Calu3 (cell line): ENCODE measurements around the gene UGT1A7. TPM values are rescaled to one million over a fixed set of nuclear protein-coding genes. Genes with fewer than 3 reads are reported as not detected.

Source experiments
- BruUV-seq: library from RNA; stranded (reverse); fragments of 400-500 nt; replicated peaks from 2 replicates; lab custom pipeline; 2021; lab: Mats Ljungman, UMichigan
- CTCF ChIA-PET: fragments of 300-600 bp; sonication (Branson Sonifier 250); formaldehyde crosslinking; loops from one replicate; lab custom pipeline; 2022; ENCODE audit warnings: antibody characterized with exemption; lab: Charles Lee
- DNase-seq: peaks from one replicate; pipeline ENCODE4 v3.0.0; 2022
- H3K27ac Mint-ChIP-seq: one replicate; pipeline ENCODE4 v1.8.0; 2022; ENCODE audit warnings: mixed read lengths; ENCODE audit not compliant: unreplicated experiment
- H3K27me3 Mint-ChIP-seq: one replicate; pipeline ENCODE4 v1.8.0; 2022; ENCODE audit warnings: mixed read lengths; ENCODE audit not compliant: unreplicated experiment
- H3K36me3 Mint-ChIP-seq: one replicate; pipeline ENCODE4 v1.8.0; 2022; ENCODE audit warnings: mild to moderate bottlenecking, moderate library complexity, mixed read lengths; ENCODE audit not compliant: insufficient read depth, unreplicated experiment
- H3K4me1 Mint-ChIP-seq: one replicate; pipeline ENCODE4 v1.8.0; 2022; ENCODE audit warnings: mild to moderate bottlenecking, low read depth, mixed read lengths; ENCODE audit not compliant: unreplicated experiment
- H3K4me3 Mint-ChIP-seq: one replicate; pipeline ENCODE4 v1.8.0; 2022; ENCODE audit warnings: mild to moderate bottlenecking, low read depth, moderate library complexity, mixed read lengths; ENCODE audit not compliant: unreplicated experiment
- H3K9me3 Mint-ChIP-seq: one replicate; pipeline ENCODE4 v1.8.0; 2022; ENCODE audit warnings: low read depth, mixed read lengths; ENCODE audit not compliant: unreplicated experiment
- intact Hi-C: fragments of 100-400 bp; cut with micrococcal nuclease; formaldehyde crosslinking; loops from one replicate; pipeline ENCODE4 v1.10.0; 2022; ENCODE audit not compliant: unreplicated experiment
- total RNA-seq: library from RNA; stranded (reverse); gene quantifications from 2 replicates; pipeline ENCODE4 v1.2.3, GENCODE V29; 2022
- TF ChIP-seq, protein P1 (sequence below): fragments of 200-600 bp; IDR thresholded peaks from one replicate; pipeline ENCODE4 v1.8.0; 2022; ENCODE audit warnings: antibody characterized with exemption; ENCODE audit not compliant: unreplicated experiment

UGT1A7 gene
- total RNA-seq, 1 experiment from 2014 or later, result 7.2 TPM

DNA sequence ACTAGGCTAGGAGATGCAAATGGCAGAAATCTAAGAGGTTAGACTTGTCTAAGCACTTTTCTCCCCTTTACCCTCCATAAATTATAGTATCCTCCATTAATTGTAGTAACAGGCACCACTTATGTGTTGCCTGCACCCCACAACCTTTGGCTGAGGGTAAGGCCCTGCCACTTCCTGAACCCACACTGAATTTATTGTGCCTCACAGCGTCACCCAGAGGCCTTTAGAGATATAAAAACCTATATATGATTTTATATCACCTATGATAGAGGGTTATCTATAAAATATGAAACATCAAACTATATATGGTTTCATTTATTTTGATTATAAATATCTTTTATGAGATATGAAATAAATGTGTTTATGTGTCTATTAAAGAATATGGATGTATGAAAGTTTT, 7.4 kb upstream of the UGT1A7 start:
- peaks cover 3% of the 10 kb centered on the region for H3K9me3 Mint-ChIP-seq
- CTCF ChIA-PET, result no interaction called here

DNA sequence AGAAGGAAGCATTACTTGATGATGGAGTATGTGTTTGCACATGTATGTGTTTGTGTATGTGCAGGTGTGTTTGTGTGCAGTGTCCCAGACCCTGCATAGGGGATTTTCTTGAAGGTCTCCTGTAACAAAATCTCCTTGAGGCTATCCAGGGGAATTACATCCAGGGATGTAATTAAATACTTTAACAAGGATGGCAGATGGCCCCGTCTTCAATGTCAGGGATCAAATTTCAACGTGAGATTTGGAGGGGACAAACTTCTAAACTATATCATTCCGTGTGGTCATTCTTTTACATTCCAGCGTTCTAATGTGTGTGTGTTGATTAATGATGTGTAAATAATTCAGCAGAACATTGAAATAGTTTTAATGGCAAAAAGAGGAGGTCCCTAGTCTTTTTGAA, 6.7 kb upstream of the UGT1A7 start:
- Mint-ChIP-seq H3K9me3 (peaks cover 3% of the 10 kb centered on the region), H3K27me3 (no peaks in the 10 kb centered on the region), H3K27ac (no peak overlapping the region), H3K36me3 (no peaks in the 10 kb centered on the region), H3K4me3 (no peak overlapping the region), H3K4me1 (peaks cover 15% of the 10 kb centered on the region)
- no TSS peak for BruUV-seq
- intact Hi-C loops, result no loop called here
- TF ChIP-seq, protein P1, sequence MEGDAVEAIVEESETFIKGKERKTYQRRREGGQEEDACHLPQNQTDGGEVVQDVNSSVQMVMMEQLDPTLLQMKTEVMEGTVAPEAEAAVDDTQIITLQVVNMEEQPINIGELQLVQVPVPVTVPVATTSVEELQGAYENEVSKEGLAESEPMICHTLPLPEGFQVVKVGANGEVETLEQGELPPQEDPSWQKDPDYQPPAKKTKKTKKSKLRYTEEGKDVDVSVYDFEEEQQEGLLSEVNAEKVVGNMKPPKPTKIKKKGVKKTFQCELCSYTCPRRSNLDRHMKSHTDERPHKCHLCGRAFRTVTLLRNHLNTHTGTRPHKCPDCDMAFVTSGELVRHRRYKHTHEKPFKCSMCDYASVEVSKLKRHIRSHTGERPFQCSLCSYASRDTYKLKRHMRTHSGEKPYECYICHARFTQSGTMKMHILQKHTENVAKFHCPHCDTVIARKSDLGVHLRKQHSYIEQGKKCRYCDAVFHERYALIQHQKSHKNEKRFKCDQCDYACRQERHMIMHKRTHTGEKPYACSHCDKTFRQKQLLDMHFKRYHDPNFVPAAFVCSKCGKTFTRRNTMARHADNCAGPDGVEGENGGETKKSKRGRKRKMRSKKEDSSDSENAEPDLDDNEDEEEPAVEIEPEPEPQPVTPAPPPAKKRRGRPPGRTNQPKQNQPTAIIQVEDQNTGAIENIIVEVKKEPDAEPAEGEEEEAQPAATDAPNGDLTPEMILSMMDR, result no peak
- DNase-seq, result no peak
- CTCF ChIA-PET, result no interaction called here

More for the DNA sequence above, 7.4 kb upstream of the UGT1A7 start:
- Mint-ChIP-seq H3K4me1 (peaks cover 15% of the 10 kb centered on the region), H3K27me3 (no peaks in the 10 kb centered on the region), H3K36me3 (no peaks in the 10 kb centered on the region), H3K27ac (no peak overlapping the region), H3K4me3 (no peak overlapping the region)
- no TSS peak for BruUV-seq
- no peak for DNase-seq
- intact Hi-C loops, result no loop called here
- TF ChIP-seq, protein P1, result no peak

DNA sequence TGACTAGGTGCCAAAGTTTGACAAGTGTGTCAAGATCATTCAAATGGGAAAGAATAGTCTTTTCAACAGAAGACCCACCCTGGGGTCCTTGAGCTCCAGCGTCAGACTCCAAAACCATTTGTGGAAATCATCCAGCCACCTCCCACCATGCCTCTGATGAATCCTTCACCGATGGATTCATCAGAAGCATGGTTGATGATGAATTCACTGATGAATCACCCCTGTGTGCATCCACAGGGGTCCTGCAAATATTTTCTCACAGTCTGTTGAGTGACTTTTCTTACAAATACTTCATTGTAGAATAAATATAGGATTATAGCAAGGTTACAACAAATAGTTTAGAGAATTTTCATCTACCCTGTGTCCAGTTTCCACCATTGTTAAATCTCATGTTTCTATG, 5.7 kb upstream of the UGT1A7 start:
- TF ChIP-seq, protein P1, result no peak
- Mint-ChIP-seq H3K27ac (no peak overlapping the region), H3K36me3 (no peaks in the 10 kb centered on the region), H3K4me3 (no peak overlapping the region), H3K27me3 (no peaks in the 10 kb centered on the region), H3K9me3 (peaks cover 3% of the 10 kb centered on the region), H3K4me1 (peaks cover 11% of the 10 kb centered on the region)
- BruUV-seq, result no TSS peak
- CTCF ChIA-PET, result no interaction called here
- DNase-seq, result no peak
- intact Hi-C loops, result no loop called here

DNA sequence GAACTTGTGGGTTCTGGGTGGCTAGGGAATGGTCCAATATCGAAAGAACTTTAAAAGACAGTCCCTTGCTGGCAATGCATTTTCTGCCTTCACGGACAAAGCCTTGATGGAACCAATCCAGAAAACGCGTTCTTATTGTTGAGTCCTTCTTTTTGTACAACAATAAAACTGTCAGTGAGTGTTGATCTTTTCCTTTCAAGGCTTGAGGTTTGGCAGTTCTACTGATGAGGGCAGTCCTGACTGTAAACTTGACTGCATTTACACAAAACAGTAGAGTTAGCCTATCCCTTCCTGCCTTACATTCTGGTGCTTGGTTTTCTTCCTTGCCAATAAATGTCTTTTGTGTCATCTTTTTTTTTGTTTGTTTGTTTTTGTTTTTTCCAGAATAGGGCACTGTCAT, 2.5 kb upstream of the UGT1A7 start:
- no peak overlapping the region for H3K4me3 Mint-ChIP-seq
- H3K27me3 Mint-ChIP-seq, result no peaks in the 10 kb centered on the region
- no peak for DNase-seq
- TF ChIP-seq, protein P1, result no peak
- BruUV-seq, result no TSS peak
- peaks cover 3% of the 10 kb centered on the region for H3K9me3 Mint-ChIP-seq
- H3K4me1 Mint-ChIP-seq, result no peaks in the 10 kb centered on the region
- CTCF ChIA-PET, result no interaction called here
- intact Hi-C loops, result no loop called here
- H3K36me3 Mint-ChIP-seq, result no peaks in the 10 kb centered on the region
- H3K27ac Mint-ChIP-seq, result no peak overlapping the region
